Endothelial cell of umbilical vein (primary cell): ENCODE data around the gene LGALS3BP.

Source experiments
- EZH2 ChIP-seq: IDR thresholded peaks from 2 replicates; pipeline ENCODE4 v1.6.1; 2012; ENCODE audit warnings: borderline replicate concordance, low read depth, mild to moderate bottlenecking, moderate library complexity, low read length, inconsistent platforms; ENCODE audit not compliant: severe bottlenecking
- FOS ChIP-seq: IDR thresholded peaks from 2 replicates; pipeline ENCODE4 v1.6.1; 2011; ENCODE audit warnings: mild to moderate bottlenecking, low read length, moderate library complexity, borderline replicate concordance; ENCODE audit not compliant: insufficient read depth
- JUN ChIP-seq: IDR thresholded peaks from 2 replicates; pipeline ENCODE4 v1.6.1; 2011; ENCODE audit warnings: borderline replicate concordance, low read depth; ENCODE audit not compliant: insufficient read length, insufficient read depth
- MYC ChIP-seq: IDR thresholded peaks from one replicate; pipeline ENCODE4 v1.6.1; 2011; ENCODE audit warnings: mild to moderate bottlenecking, low read depth, low read length
- POLR2A ChIP-seq: IDR thresholded peaks from 2 replicates; pipeline ENCODE4 v1.6.1; 2012; ENCODE audit warnings: low read depth, mild to moderate bottlenecking, control low read depth, low read length
- POLR2AphosphoS5 ChIP-seq: IDR thresholded peaks from 2 replicates; pipeline ENCODE4 v1.6.1; 2012; ENCODE audit warnings: low read depth, mild to moderate bottlenecking, control low read depth, low read length, moderate library complexity; ENCODE audit not compliant: insufficient read depth
- TF ChIP-seq, protein P1 (sequence below), 2 donors: IDR thresholded peaks; 1 replicate in 1 of 2; 2 replicates in 1 of 2; pipeline ENCODE4 v1.5.1; 2011; ENCODE audit warnings: low read length in 2 of 2, mild to moderate bottlenecking in 2 of 2, moderate library complexity in 2 of 2, control low read depth in 1 of 2, inconsistent platforms in 1 of 2, low read depth in 1 of 2; ENCODE audit not compliant: insufficient read depth in 1 of 2; ENCODE audit errors: extremely low read depth in 1 of 2
- TF ChIP-seq, protein P2 (sequence below): IDR thresholded peaks from 2 replicates; pipeline ENCODE4 v1.6.1; 2011; ENCODE audit not compliant: insufficient read depth, insufficient read length

GRCh38 chr17:78957128-78957527 lies 22.6 kb downstream of the LGALS3BP start:
- TF ChIP-seq, protein P1, sequence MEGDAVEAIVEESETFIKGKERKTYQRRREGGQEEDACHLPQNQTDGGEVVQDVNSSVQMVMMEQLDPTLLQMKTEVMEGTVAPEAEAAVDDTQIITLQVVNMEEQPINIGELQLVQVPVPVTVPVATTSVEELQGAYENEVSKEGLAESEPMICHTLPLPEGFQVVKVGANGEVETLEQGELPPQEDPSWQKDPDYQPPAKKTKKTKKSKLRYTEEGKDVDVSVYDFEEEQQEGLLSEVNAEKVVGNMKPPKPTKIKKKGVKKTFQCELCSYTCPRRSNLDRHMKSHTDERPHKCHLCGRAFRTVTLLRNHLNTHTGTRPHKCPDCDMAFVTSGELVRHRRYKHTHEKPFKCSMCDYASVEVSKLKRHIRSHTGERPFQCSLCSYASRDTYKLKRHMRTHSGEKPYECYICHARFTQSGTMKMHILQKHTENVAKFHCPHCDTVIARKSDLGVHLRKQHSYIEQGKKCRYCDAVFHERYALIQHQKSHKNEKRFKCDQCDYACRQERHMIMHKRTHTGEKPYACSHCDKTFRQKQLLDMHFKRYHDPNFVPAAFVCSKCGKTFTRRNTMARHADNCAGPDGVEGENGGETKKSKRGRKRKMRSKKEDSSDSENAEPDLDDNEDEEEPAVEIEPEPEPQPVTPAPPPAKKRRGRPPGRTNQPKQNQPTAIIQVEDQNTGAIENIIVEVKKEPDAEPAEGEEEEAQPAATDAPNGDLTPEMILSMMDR (IDR thresholded peaks at IDR 0.05; ENCODE audit: extremely low read depth in 1 of 2, insufficient read depth in 1 of 2, low read depth in 1 of 2, low read length in 2 of 2) = no peak
- TF ChIP-seq POLR2A (no peak), POLR2AphosphoS5 (no peak), EZH2 (no peak), FOS (no peak), JUN (no peak), MYC (no peak)
- TF ChIP-seq, protein P2, sequence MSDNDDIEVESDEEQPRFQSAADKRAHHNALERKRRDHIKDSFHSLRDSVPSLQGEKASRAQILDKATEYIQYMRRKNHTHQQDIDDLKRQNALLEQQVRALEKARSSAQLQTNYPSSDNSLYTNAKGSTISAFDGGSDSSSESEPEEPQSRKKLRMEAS = no peak
